CD4-positive, CD25-positive, alpha-beta regulatory T cell (primary cell): ENCODE data around the gene RSPH10B2. TPM values are rescaled to one million over a fixed set of nuclear protein-coding genes. Genes with fewer than 3 reads are reported as not detected.
A peak's percentile ranks its signal among the peaks of the same experiment; 100 is the strongest.
"Not testable (repeated sequence)": the region's sequence is repeated elsewhere in the genome, so short reads cannot be mapped to it uniquely, and the experiment has no call there.

Experiments used
- ATAC-seq, 2 donors: fragments of 150-1000 bp; cut with Tn5 transposase; one replicate each; pipeline ENCODE4 v1.10.0; 2021; ENCODE audit warnings: low read depth in 2 of 2, moderate number of reproducible peaks in 2 of 2, moderate library complexity in 1 of 2
- DNase-seq, 3 donors: peaks; one replicate each; pipeline versions ENCODE4 v3.0.0 to v3.0.0-alpha.2; 2012 to 2022; ENCODE audit warnings: mixed read lengths in 1 of 3
- H3K27ac ChIP-seq: one replicate; pipeline ENCODE4 v1.7.0; 2013; ENCODE audit warnings: mild to moderate bottlenecking, low read length; ENCODE audit not compliant: insufficient read depth, poor library complexity, severe bottlenecking
- H3K27me3 ChIP-seq: one replicate; pipeline ENCODE4 v1.7.0; 2013; ENCODE audit warnings: low read length; ENCODE audit not compliant: control insufficient read depth, insufficient read depth
- H3K36me3 ChIP-seq: one replicate; pipeline ENCODE4 v1.7.0; 2013; ENCODE audit warnings: mild to moderate bottlenecking, low read length, moderate library complexity; ENCODE audit not compliant: control insufficient read depth, insufficient read depth
- H3K4me1 ChIP-seq: 2 replicates; pipeline ENCODE4 v1.7.0; 2013; ENCODE audit warnings: mild to moderate bottlenecking, low read length; ENCODE audit not compliant: insufficient read depth, control insufficient read depth, poor library complexity, severe bottlenecking
- H3K4me3 ChIP-seq: one replicate; pipeline ENCODE4 v1.7.0; 2013; ENCODE audit warnings: low read depth, mild to moderate bottlenecking, low read length, moderate library complexity
- H3K9me3 ChIP-seq, 2 experiments: 1 replicate in 1 of 2; 2 replicates in 1 of 2; pipeline ENCODE4 v1.7.0; 2013; ENCODE audit warnings: low read length in 2 of 2, mild to moderate bottlenecking in 1 of 2, moderate library complexity in 1 of 2; ENCODE audit not compliant: control insufficient read depth in 2 of 2
- H3K27ac Mint-ChIP-seq, 3 donors: one replicate each; pipeline ENCODE4 v1.8.0; 2020 to 2022; ENCODE audit warnings: mild to moderate bottlenecking in 3 of 3, mixed read lengths in 3 of 3, moderate library complexity in 2 of 3
- H3K27me3 Mint-ChIP-seq: one replicate; pipeline ENCODE4 v1.8.0; 2022; ENCODE audit warnings: mild to moderate bottlenecking, mixed read lengths
- H3K36me3 Mint-ChIP-seq: one replicate; pipeline ENCODE4 v1.8.0; 2020; ENCODE audit warnings: mixed read lengths
- H3K4me1 Mint-ChIP-seq, 4 donors: one replicate each; pipeline ENCODE4 v1.8.0; 2020 to 2022; ENCODE audit warnings: mixed read lengths in 4 of 4, mild to moderate bottlenecking in 1 of 4
- H3K4me3 Mint-ChIP-seq, 4 donors: one replicate each; pipeline ENCODE4 v1.8.0; 2020 to 2022; ENCODE audit warnings: mild to moderate bottlenecking in 4 of 4, mixed read lengths in 4 of 4, moderate library complexity in 3 of 4
- H3K9me3 Mint-ChIP-seq, 7 donors: one replicate each; pipeline ENCODE4 v1.8.0; 2020 to 2022; ENCODE audit warnings: mixed read lengths in 7 of 7, mild to moderate bottlenecking in 3 of 7, moderate library complexity in 2 of 7
- polyA plus RNA-seq, 4 donors: library from polyadenylated mRNA; unstranded; fragments of 300-500 nt; fragmentation: Illumina TruSeq; gene quantifications; one replicate each; pipeline ENCODE4 v1.2.3, GENCODE V29; 2021
- total RNA-seq: library from RNA; stranded (reverse); gene quantifications from one replicate; pipeline ENCODE4 v1.2.3, GENCODE V29; 2022

RSPH10B2 gene
- total and polyA plus RNA-seq, 5 donors from 2014 or later = 0.39 TPM; not detected in 4

DNA sequence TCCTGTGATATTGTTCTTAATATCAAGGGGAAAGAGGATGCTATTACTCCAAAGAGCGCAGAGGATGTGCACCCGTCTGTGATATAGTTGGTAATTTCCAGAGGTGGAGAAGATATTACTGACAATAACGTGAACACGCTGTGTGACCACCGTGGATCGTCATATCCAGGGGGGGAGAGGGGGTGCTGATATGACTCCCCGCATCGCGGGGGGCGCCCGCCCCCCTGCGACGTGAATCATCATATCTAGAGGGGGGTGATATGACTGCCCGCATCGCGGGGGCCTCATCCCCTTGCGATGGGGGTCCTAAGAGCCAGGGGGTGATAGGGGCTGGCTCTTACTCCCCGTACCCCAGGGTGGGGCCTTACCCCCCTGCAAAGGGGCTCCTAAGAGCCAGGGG is 93.8 kb downstream of the RSPH10B2 start:
- H3K27ac Mint-ChIP-seq = not testable (repeated sequence)

More for the DNA sequence above, 93.8 kb downstream of the RSPH10B2 start:
- peaks cover 18% of the 10 kb centered on the region for H3K27me3 Mint-ChIP-seq
- peak in 1 of 3 donors; percentile 7 for DNase-seq
- not testable (repeated sequence) for H3K4me1 Mint-ChIP-seq, ATAC-seq, H3K27ac ChIP-seq, H3K4me3 ChIP-seq, H3K27me3 ChIP-seq, H3K9me3 Mint-ChIP-seq, H3K4me1 ChIP-seq, H3K9me3 ChIP-seq, H3K36me3 ChIP-seq, H3K4me3 Mint-ChIP-seq, H3K36me3 Mint-ChIP-seq

Other genes starting within 250 kb of the RSPH10B2 start
- 0.15 TPM for gene GRID2IP, start 202.6 kb upstream of the RSPH10B2 start, total RNA-seq
- gene GRID2IP, start 202.6 kb upstream of the RSPH10B2 start, polyA plus RNA-seq = under 1 TPM in 1 of 4 donors, not detected in 3; 0.10 TPM
- 20.4 TPM for gene ZDHHC4, start 176.6 kb upstream of the RSPH10B2 start, total RNA-seq
- 10 to 100 TPM; 63.5 to 77.9 (median 67.0) TPM for gene ZDHHC4, start 176.6 kb upstream of the RSPH10B2 start, polyA plus RNA-seq
- gene INTS15, start 164.1 kb upstream of the RSPH10B2 start, total RNA-seq = 50.1 TPM
- gene INTS15, start 164.1 kb upstream of the RSPH10B2 start, polyA plus RNA-seq = 10 to 100 TPM; 28.3 to 33.1 (median 31.5) TPM
- gene ZNF853, start 138.5 kb upstream of the RSPH10B2 start, total RNA-seq = 0.96 TPM
- 1 to 10 TPM in 1 of 4 donors, under 1 TPM in 3; 0.26 to 1.3 (median 0.71) TPM for gene ZNF853, start 138.5 kb upstream of the RSPH10B2 start, polyA plus RNA-seq
- 51.6 TPM for gene ZNF316, start 116.8 kb upstream of the RSPH10B2 start, total RNA-seq
- gene ZNF316, start 116.8 kb upstream of the RSPH10B2 start, polyA plus RNA-seq = 1 to 10 TPM in 2 of 4 donors, under 1 TPM in 2; 0.81 to 1.5 (median 0.98) TPM
- gene ZNF12, start 47.2 kb upstream of the RSPH10B2 start, total RNA-seq = 27.0 TPM
- gene ZNF12, start 47.2 kb upstream of the RSPH10B2 start, polyA plus RNA-seq = 10 to 100 TPM; 17.8 to 27.6 (median 23.2) TPM
- 90.3 TPM for gene CCZ1B, start 72.2 kb downstream of the RSPH10B2 start, total RNA-seq
- 10 to 100 TPM; 18.3 to 41.8 (median 32.2) TPM for gene CCZ1B, start 72.2 kb downstream of the RSPH10B2 start, polyA plus RNA-seq